Neutrophil (primary cell): Measurements from ENCODE around the gene HS3ST4.

Source experiments
- H3K27ac ChIP-seq: fragments of 200-600 bp; sonication (generic); 2 replicates; pipeline ENCODE4 v1.5.1; 2016; ENCODE audit warnings: mild to moderate bottlenecking, moderate library complexity
- H3K27me3 ChIP-seq: fragments of 200-600 bp; sonication (generic); 2 replicates; pipeline ENCODE4 v1.6.0; 2016; ENCODE audit warnings: mild to moderate bottlenecking
- H3K36me3 ChIP-seq: fragments of 200-600 bp; sonication (generic); 2 replicates; pipeline ENCODE4 v1.5.1; 2017
- H3K4me1 ChIP-seq, 2 experiments: fragments of 200-600 bp in 1 of 2; sonication (generic) in 1 of 2; 1 replicate in 1 of 2; 2 replicates in 1 of 2; pipeline versions ENCODE4 v1.5.1 to v1.6.1; 2013 to 2016; ENCODE audit warnings: low read depth in 1 of 2, low read length in 1 of 2, mild to moderate bottlenecking in 1 of 2, moderate library complexity in 1 of 2; ENCODE audit not compliant: control insufficient read depth in 1 of 2, insufficient read depth in 1 of 2
- H3K4me3 ChIP-seq, 2 experiments: fragments of 200-600 bp in 1 of 2; sonication (generic) in 1 of 2; 1 replicate in 1 of 2; 2 replicates in 1 of 2; pipeline ENCODE4 v1.5.1; 2013 to 2016; ENCODE audit warnings: low read depth in 1 of 2, low read length in 1 of 2, mild to moderate bottlenecking in 1 of 2, moderate library complexity in 1 of 2
- H3K9me3 ChIP-seq: fragments of 200-600 bp; sonication (generic); 2 replicates; pipeline ENCODE4 v1.5.1; 2016
- TF ChIP-seq, protein P1 (sequence below): fragments of 200-600 bp; sonication (generic); IDR thresholded peaks from 2 replicates; pipeline ENCODE4 v1.5.1; 2016; ENCODE audit warnings: antibody characterized with exemption

The HS3ST4 gene

DNA sequence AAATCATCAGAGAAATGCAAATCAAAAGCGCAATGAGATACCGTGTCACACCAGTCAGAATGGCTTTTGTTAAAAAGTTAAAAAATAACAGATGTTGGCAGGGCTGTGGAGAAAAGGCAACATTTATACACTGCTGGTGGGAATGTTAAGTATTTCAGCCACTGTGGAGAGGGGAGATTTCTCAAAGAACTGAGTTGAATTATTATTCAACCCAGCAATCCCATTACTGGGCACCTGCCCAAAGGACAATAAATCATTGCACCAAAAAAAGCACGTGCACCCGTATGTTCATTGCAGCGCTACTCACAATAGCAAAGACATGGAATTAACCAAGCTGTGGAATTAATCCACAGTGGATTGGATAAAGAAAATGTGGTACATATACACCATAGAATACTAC is 204.7 kb downstream of the HS3ST4 start:
- H3K36me3 ChIP-seq = no peaks in the 10 kb centered on the region
- H3K27me3 ChIP-seq = no peaks in the 10 kb centered on the region
- no peak overlapping the region for H3K27ac ChIP-seq
- no peaks in the 10 kb centered on the region for H3K9me3 ChIP-seq
- TF ChIP-seq, protein P1, sequence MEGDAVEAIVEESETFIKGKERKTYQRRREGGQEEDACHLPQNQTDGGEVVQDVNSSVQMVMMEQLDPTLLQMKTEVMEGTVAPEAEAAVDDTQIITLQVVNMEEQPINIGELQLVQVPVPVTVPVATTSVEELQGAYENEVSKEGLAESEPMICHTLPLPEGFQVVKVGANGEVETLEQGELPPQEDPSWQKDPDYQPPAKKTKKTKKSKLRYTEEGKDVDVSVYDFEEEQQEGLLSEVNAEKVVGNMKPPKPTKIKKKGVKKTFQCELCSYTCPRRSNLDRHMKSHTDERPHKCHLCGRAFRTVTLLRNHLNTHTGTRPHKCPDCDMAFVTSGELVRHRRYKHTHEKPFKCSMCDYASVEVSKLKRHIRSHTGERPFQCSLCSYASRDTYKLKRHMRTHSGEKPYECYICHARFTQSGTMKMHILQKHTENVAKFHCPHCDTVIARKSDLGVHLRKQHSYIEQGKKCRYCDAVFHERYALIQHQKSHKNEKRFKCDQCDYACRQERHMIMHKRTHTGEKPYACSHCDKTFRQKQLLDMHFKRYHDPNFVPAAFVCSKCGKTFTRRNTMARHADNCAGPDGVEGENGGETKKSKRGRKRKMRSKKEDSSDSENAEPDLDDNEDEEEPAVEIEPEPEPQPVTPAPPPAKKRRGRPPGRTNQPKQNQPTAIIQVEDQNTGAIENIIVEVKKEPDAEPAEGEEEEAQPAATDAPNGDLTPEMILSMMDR = no peak
- no peaks in the 10 kb centered on the region for H3K4me1 ChIP-seq
- no peak overlapping the region for H3K4me3 ChIP-seq

DNA sequence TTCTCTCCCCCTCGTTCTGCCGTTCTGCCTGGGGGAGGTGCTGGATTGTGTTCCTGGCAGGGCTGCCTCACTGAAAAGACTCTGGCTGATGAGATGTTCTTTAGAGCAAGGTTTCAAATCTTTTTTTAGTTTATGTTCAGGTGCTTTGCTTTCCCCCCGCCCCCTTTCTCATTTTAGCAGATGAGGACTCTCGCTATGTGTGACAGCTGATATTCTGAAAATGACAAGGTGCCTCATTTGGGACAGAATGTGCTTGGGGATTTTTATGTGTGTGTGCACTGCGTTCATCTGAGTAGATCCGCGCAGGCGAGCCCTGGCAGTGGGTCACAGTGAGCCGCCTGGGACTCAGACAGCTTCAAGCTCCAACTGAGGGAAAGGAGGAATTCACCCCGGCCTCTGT is 205.9 kb downstream of the HS3ST4 start:
- Histone ChIP-seq H3K9me3 (no peaks in the 10 kb centered on the region), H3K27ac (no peak overlapping the region), H3K4me3 (no peak overlapping the region), H3K27me3 (no peaks in the 10 kb centered on the region), H3K36me3 (no peaks in the 10 kb centered on the region), H3K4me1 (no peaks in the 10 kb centered on the region)
- TF ChIP-seq, protein P1 = no peak

DNA sequence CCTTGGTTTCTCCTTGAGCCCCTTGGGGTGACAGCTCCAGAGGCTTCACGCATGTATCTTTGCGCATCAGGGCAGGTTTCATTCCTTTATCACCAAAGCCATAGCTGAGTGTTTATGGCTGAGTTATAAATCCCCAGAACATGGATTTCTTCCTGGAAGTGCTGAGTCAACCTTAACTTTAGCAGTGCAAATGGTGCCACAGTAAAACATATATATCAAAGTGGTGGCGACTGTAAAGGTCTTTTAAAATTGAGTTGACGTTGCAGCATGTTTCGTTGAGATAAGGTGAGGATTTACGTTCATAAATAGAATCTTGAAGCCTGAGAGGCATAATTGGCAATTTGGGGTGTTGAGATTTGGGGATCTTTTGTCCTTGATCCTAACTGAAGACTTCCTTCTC is 214.1 kb downstream of the HS3ST4 start:
- Histone ChIP-seq H3K9me3 (no peaks in the 10 kb centered on the region), H3K36me3 (no peaks in the 10 kb centered on the region), H3K4me3 (no peak overlapping the region), H3K4me1 (no peaks in the 10 kb centered on the region), H3K27me3 (no peaks in the 10 kb centered on the region), H3K27ac (no peak overlapping the region)
- TF ChIP-seq, protein P1 = no peak

DNA sequence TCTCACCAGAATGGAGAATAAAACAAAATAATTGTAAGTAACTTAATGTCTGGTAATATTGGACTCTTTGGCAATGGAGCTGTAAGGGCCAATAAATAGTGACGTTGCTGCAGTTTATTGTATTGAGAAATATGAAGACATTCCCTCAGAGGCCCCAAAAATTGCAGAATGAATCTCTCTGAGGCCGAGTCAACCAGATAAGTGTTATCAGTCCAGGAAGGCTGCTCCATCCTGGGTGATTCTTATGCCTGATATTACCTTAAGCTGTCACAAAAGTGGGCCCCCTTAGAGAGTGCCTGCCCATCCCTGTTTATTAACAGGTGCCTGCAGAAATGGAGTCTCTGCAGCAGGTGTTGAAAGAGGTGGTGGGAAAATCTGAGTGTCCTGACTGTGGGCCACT is 219.2 kb downstream of the HS3ST4 start:
- no peaks in the 10 kb centered on the region for H3K9me3 ChIP-seq
- no peaks in the 10 kb centered on the region for H3K4me1 ChIP-seq
- H3K27me3 ChIP-seq = no peaks in the 10 kb centered on the region
- H3K36me3 ChIP-seq = no peaks in the 10 kb centered on the region
- TF ChIP-seq, protein P1 = no peak
- H3K27ac ChIP-seq = no peak overlapping the region
- H3K4me3 ChIP-seq = no peak overlapping the region

DNA sequence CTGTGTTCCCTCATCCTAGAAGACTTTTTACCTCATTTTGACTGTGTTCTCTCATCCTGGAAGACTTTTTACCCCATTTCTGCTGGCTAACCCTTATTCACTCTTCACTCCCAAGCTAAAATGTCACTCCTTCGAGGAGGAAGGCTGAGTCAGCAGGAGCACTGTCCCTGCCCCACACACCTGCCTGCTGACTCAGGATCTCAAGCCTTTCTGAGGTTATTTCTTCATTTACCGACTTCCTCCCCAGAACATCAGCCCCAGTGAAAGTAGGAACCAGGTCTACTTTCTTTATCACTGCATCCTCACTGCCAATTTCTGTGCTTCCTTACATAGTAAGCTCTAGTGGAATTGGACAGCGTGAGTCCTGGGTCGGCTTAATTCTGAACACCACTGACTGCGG is 220.6 kb downstream of the HS3ST4 start:
- H3K27me3 ChIP-seq = no peaks in the 10 kb centered on the region
- H3K4me1 ChIP-seq = no peaks in the 10 kb centered on the region
- no peaks in the 10 kb centered on the region for H3K9me3 ChIP-seq
- TF ChIP-seq, protein P1 = no peak
- H3K36me3 ChIP-seq = no peaks in the 10 kb centered on the region
- no peak overlapping the region for H3K4me3 ChIP-seq
- H3K27ac ChIP-seq = no peak overlapping the region

DNA sequence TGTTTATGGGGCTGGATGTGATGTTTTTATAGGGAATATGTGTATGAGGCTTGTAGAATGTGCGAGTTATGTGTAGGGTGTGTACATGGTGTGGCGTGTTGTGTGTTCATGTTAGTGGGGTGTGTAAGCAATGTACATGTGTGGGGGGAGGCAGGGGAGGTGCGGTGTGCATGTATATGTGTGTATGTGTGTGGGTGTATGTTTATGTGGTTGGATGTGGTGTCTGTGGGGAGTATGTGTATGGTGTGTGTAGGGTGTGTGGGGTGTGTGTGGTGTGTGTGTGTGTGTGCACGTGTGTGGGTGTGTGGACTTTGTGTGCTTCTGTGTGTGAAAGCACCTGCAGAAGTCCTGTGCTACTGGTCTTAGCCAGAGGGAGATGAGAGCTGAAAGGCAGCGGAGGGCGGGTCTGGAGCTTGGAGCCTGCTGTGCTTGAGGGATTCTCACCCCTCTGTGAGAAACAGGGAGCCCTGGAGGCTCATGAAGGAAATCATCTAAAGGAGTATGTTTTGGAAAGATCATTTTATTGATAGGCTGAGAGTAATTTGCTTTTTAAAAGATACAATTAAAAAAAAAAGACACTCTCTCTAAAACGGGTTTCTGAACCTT is 222.7 kb downstream of the HS3ST4 start:
- H3K4me3 ChIP-seq = no peak overlapping the region
- no peaks in the 10 kb centered on the region for H3K9me3 ChIP-seq
- no peaks in the 10 kb centered on the region for H3K27me3 ChIP-seq
- no peaks in the 10 kb centered on the region for H3K4me1 ChIP-seq
- no peaks in the 10 kb centered on the region for H3K36me3 ChIP-seq
- TF ChIP-seq, protein P1 = no peak
- H3K27ac ChIP-seq = no peak overlapping the region
